Activated CD8-positive, alpha-beta T cell treated with anti-CD3 and anti-CD28 coated beads, Interleukin-2, amount 10 ng/mL, durations not matched to agents 7 days and 5 days (primary cell): ENCODE data around the gene GRHL1. TPM values are rescaled to one million over a fixed set of nuclear protein-coding genes. Genes with fewer than 3 reads are reported as not detected.

Source experiments
- ATAC-seq: fragments of 150-1000 bp; cut with Tn5 transposase; one replicate; pipeline ENCODE4 v1.10.0; 2021; ENCODE audit warnings: moderate library complexity
- CTCF ChIA-PET: fragments of 350-600 bp; sonication (Branson Sonifier 250); formaldehyde crosslinking; loops from one replicate; lab custom pipeline; 2021; ENCODE audit warnings: antibody characterized with exemption; lab: Charles Lee
- POLR2A ChIA-PET: fragments of 350-600 bp; sonication (Branson Sonifier 250); formaldehyde crosslinking; loops from one replicate; lab custom pipeline; 2021; ENCODE audit warnings: antibody characterized with exemption; lab: Charles Lee
- DNase-seq: peaks from one replicate; pipeline ENCODE4 v3.0.0-alpha.2; 2020
- H3K27ac Mint-ChIP-seq: one replicate; pipeline ENCODE4 v1.8.0; 2021; ENCODE audit warnings: mild to moderate bottlenecking, mixed read lengths
- H3K27me3 Mint-ChIP-seq: one replicate; pipeline ENCODE4 v1.8.0; 2021; ENCODE audit warnings: low read depth, mixed read lengths
- H3K36me3 Mint-ChIP-seq: one replicate; pipeline ENCODE4 v1.8.0; 2021; ENCODE audit warnings: low read depth, mixed read lengths
- H3K4me1 Mint-ChIP-seq: one replicate; pipeline ENCODE4 v1.8.0; 2021; ENCODE audit warnings: low read depth, mixed read lengths
- H3K4me3 Mint-ChIP-seq: one replicate; pipeline ENCODE4 v1.8.0; 2021; ENCODE audit warnings: mild to moderate bottlenecking, mixed read lengths
- H3K9me3 Mint-ChIP-seq: one replicate; pipeline ENCODE4 v1.8.0; 2022; ENCODE audit warnings: mixed read lengths; ENCODE audit not compliant: insufficient read depth
- total RNA-seq, 2 experiments: library from RNA; stranded (reverse); gene quantifications; one replicate each; pipeline ENCODE4 v1.2.3, GENCODE V29; 2021

GRHL1 gene
- total RNA-seq, 2 experiments from 2014 or later = 0.55 to 0.57 TPM

DNA sequence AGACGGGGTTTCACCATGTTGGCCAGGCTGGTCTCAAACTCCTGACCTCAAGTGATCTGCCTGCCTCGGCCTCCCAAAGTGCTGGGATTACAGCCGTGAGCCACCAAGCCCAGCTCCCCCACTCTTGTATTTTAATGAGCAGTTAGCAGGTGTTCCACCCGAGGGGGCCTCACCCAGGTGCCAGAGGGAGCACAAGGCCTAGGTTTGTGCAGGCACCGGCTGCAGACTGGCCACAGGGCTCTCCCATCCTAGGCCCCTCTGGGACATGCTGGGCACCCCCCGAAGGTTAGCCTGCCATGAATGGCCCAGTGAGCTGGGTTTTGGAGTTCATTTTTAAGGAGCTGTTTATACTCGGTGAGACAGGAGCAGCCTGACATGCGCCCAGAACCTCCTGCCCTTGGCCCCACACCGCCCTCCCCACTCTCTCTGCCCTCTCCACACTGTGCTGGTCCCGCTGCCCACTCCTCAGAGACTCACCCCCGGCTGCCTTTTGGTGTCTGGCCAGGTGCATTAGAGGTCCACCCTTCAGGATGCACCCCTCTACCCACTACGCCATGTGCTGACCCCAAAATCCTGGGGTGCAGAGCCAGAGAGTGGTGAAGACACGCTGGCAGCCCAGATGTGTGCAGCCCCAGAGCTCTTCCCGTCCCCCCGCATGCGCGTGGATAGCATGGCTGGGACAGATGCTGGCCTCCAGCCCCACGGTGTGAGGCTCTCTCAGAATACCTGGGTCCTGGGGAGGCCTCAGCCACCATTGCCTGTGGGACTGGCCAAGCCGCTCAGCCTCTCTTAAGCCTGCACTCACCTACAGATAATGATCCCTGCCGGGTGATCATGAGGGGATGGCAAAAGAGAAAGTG lies 80.6 kb downstream of the GRHL1 start:
- peaks cover 2% of the 10 kb centered on the region for H3K27me3 Mint-ChIP-seq
- ChIA-PET POLR2A (interaction anchor here (1.2 kb wide), 1 partner anchor 12 kb away, joined by 3 read pairs; the partner anchor contains the start of gene KLF11), CTCF (interaction anchor here (1.0 kb wide), 1 partner anchor 48 kb away, joined by 4 read pairs; no protein-coding TSS in a partner anchor)
- no peak overlapping the region for H3K4me3 Mint-ChIP-seq
- peak overlapping the region; percentile 33 for H3K27ac Mint-ChIP-seq
- no peaks in the 10 kb centered on the region for H3K9me3 Mint-ChIP-seq
- ATAC-seq (no peak), DNase-seq (no peak)
- peaks cover 36% of the 10 kb centered on the region for H3K4me1 Mint-ChIP-seq
- H3K36me3 Mint-ChIP-seq = no peaks in the 10 kb centered on the region

DNA sequence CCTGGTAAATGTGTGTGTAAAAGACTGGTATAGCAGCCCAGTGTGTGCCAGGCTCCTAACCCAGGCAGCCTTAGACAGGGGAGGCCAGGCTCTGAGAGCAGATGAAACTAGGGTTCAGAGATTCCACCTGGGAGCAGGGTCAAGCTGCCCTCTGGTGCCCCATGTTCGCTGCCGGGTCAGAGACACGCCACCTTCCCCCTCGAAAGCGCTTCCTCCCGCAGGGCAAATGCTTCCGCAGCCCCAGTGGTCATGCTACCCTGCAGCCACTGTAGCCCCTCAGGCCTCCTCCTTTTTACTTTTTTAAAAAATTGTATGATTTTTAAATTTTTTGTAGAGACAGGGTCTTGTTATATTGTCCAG lies 81.2 kb downstream of the GRHL1 start:
- H3K36me3 Mint-ChIP-seq = no peaks in the 10 kb centered on the region

DNA sequence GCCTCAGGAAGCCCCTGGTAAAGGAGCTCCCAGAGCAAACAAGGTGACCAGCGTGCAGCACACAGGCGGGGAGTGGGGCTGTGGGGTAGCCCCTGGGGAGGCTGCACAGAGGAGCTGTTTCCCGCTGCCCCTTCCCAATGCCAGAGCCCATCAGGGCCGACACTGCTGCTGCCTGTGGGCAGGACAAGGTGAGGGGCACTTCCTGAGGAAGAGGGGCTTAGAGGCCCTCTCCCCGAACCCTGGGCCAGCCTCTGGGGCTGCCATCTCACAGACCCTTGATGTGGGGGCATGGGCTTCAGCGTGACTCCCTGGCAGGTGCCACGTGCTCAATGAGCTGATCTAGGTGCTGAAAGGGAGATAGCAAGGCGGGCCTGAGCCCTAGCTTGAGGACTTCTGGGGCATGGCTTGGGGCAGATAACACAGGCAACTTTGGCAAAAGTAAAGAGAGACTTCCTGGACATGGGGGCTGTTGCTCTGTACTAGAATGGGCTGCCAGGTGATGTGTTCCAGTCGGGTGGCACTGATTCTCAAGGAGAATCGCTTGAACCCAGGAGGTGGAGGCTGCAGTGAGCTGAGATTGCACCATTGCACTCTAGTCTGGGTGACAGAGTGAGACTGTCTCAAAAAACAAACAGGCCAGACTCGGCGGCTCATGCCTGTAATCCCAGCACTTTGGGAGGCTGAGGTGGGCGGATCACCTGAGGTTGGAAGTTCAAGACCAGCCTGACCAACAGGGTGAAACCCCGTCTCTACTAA lies 81.9 kb downstream of the GRHL1 start:
- Mint-ChIP-seq H3K27me3 (peaks cover 4% of the 10 kb centered on the region), H3K4me3 (no peak overlapping the region), H3K27ac (no peak overlapping the region), H3K4me1 (peaks cover 32% of the 10 kb centered on the region), H3K9me3 (no peaks in the 10 kb centered on the region), H3K36me3 (no peaks in the 10 kb centered on the region)
- CTCF ChIA-PET = interaction anchor here (1.3 kb wide), 1 partner anchor 16 kb away, joined by 3 read pairs; no protein-coding TSS in a partner anchor
- POLR2A ChIA-PET = no interaction called here
- ATAC-seq = no peak
- DNase-seq = no peak

More for the DNA sequence above, 81.2 kb downstream of the GRHL1 start:
- Mint-ChIP-seq H3K27ac (peak overlapping the region; percentile 33), H3K4me1 (peaks cover 36% of the 10 kb centered on the region), H3K9me3 (no peaks in the 10 kb centered on the region), H3K4me3 (no peak overlapping the region), H3K27me3 (peaks cover 2% of the 10 kb centered on the region)
- ATAC-seq = no peak
- DNase-seq = no peak
- CTCF ChIA-PET = interaction anchor here (1.3 kb wide), 1 partner anchor 16 kb away, joined by 3 read pairs; no protein-coding TSS in a partner anchor
- POLR2A ChIA-PET = no interaction called here

DNA sequence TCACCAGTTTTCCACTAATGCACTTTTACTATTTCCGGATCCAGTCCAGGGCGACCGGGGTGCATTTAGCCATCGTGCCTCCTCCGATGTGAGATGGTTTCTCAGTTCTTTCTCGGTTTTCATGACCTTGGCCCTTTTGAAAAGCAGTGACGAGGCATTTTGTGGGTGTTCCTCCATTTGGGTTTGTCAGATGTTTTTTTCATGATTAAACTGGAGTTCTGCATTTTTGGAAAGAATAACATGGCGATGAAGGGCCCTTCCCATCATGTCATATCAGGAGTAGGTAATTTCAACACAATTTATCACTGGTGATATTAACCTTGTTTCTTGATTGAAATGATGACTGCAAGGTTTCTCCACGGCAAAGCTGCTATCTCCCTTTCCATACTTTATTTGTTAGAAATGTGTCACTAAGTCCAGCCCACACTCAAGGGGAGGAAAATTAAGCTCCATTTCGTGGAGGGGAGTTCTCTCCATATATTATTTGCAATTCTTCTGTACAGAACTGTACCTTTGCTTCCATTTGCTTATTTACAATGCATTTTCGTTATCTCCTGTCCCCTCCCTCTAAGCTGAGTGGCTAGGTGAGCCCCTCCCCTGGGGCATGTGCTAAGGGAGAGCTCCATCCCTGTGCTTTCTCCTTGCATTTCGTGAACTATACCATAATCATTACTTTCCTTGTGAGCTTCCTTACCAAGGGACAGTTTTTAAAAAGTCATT lies 83.0 kb downstream of the GRHL1 start:
- CTCF ChIA-PET = interaction anchor here (0.9 to 2.1 kb wide), 2 partner anchors 14 to 50 kb away, joined by 3 to 8 read pairs; no protein-coding TSS in a partner anchor

DNA sequence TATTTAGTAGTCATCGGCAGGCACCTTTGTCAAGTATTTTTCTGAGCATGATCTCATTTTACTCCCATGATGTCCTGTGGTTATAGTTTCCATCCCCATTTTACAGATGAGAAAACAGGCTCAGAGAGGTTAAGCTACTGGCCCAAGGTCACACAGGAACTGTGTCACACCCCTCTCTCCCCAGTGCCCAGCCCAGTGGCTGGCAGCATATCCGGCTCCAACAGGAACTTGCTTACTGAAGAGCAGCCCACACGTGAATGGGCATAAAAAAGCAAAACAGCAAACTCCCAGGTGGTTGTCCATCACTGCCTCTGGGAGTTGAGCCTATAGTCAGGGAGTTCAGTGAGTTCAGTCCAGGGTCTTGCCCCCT lies 83.5 kb downstream of the GRHL1 start:
- ATAC-seq (no peak), DNase-seq (no peak)
- peaks cover 13% of the 10 kb centered on the region for H3K27me3 Mint-ChIP-seq
- POLR2A ChIA-PET = interaction anchor here (0.5 kb wide), 1 partner anchor 78 kb away, joined by 3 read pairs; no protein-coding TSS in a partner anchor
- H3K36me3 Mint-ChIP-seq = no peaks in the 10 kb centered on the region
- peaks cover 16% of the 10 kb centered on the region for H3K4me1 Mint-ChIP-seq
- H3K9me3 Mint-ChIP-seq = no peaks in the 10 kb centered on the region
- H3K27ac Mint-ChIP-seq = no peak overlapping the region
- no peak overlapping the region for H3K4me3 Mint-ChIP-seq
- CTCF ChIA-PET = interaction anchor here (0.9 to 2.1 kb wide), 2 partner anchors 13 to 51 kb away, joined by 3 to 8 read pairs; no protein-coding TSS in a partner anchor

More for the DNA sequence above, 83.0 kb downstream of the GRHL1 start:
- no peak for DNase-seq
- POLR2A ChIA-PET = interaction anchor here (0.5 kb wide), 1 partner anchor 78 kb away, joined by 3 read pairs; no protein-coding TSS in a partner anchor
- no peak overlapping the region for H3K4me3 Mint-ChIP-seq
- peaks cover 9% of the 10 kb centered on the region for H3K27me3 Mint-ChIP-seq
- no peaks in the 10 kb centered on the region for H3K9me3 Mint-ChIP-seq
- H3K36me3 Mint-ChIP-seq = no peaks in the 10 kb centered on the region
- no peak overlapping the region for H3K27ac Mint-ChIP-seq
- H3K4me1 Mint-ChIP-seq = peaks cover 21% of the 10 kb centered on the region
- no peak for ATAC-seq

DNA sequence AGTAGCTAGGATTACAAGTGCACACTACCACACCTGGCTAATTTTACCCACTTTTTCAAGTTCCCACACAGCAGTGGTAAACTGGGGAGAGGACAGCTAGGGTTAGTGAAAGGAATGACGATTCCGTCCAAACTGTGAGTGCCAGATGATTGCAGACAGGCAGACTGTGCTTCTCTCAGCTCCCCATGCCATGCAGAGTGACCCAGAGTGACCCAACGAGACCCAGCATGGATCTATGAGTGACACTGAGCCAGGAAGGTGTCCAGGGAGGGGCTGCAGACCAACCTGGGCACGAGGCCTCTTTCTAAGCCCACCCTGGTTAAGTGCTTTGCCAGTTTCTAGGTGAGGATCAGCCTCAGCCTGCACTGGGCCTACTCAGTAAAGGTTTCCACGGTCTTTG lies 84.1 kb downstream of the GRHL1 start:
- Mint-ChIP-seq H3K27me3 (peaks cover 16% of the 10 kb centered on the region), H3K9me3 (no peaks in the 10 kb centered on the region), H3K27ac (no peak overlapping the region), H3K4me3 (no peak overlapping the region), H3K4me1 (peaks cover 10% of the 10 kb centered on the region), H3K36me3 (no peaks in the 10 kb centered on the region)
- ChIA-PET CTCF (interaction anchor here (1.1 to 2.1 kb wide), 3 partner anchors 11 to 222 kb away, joined by 3 to 8 read pairs (median 3); no protein-coding TSS in a partner anchor), POLR2A (no interaction called here)
- no peak for ATAC-seq
- DNase-seq = no peak

DNA sequence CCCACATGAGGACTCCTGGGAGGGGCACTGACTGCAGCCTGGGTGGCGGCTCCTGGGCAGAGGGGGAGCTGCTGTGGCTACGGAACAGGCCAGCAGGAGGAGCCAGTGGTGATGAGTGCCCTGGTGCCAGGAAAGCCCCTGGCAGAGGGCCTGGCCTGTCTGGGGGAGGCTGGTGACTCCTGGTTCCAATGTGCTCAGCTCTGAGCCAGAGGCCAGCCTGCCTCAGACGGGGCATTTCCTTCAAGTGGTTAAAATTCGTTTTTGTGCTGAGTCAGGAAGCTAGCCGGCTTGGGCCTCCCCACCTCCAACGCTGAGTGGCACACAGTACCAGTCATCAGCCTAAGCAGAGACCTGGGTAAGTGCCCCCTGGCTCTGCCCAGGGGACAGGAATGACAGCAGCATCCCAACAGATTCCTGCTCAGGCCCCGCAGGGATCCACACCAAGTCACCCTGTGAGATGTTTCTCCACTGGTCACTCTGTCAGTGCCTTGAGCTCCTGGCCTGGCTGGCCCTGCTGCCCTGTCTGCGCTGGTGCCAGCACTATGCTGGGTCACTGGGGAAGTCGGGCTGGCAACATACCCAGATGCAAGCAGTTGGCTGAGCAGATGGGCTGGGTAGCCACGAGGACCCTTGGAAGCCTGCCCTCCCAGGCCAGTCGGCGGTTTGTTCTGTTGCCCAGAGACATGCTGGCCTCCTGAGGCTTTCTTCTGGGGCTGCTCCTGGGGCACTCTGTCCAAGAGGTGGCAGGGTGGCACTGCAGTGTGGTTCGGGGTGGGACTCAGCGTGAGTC lies 84.8 kb downstream of the GRHL1 start:
- no peaks in the 10 kb centered on the region for H3K9me3 Mint-ChIP-seq
- DNase-seq = no peak

DNA sequence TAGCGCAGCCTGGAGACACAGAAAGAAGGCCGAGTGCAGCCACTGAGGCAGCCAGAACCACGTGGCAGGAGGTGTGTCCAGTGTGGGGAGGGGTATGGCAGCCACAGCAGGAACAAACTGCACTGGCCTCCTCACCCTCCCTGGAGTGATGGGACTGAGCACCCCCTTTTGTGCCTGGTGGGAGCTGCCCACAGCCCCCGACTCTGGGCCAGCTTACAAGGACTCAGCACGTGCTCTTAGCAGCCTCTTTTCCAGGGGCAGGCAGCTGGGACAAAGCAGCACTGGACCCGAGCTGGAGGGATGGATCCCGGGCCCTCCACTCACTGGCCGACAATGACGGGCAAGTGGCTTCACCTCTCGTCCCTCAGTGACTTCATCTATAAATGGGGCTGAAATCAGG lies 86.6 kb downstream of the GRHL1 start:
- H3K9me3 Mint-ChIP-seq = no peaks in the 10 kb centered on the region
- DNase-seq (no peak), ATAC-seq (no peak)
- peaks cover 31% of the 10 kb centered on the region for H3K27me3 Mint-ChIP-seq
- H3K27ac Mint-ChIP-seq = no peak overlapping the region
- no peak overlapping the region for H3K4me3 Mint-ChIP-seq
- H3K4me1 Mint-ChIP-seq = peaks cover 16% of the 10 kb centered on the region
- POLR2A ChIA-PET = interaction anchor here (0.5 kb wide), 1 partner anchor 1363 kb away, joined by 3 read pairs; no protein-coding TSS in a partner anchor
- CTCF ChIA-PET = interaction anchor here (0.7 to 1.4 kb wide), 5 partner anchors 11 to 503 kb away, joined by 3 to 4 read pairs (median 3); no protein-coding TSS in a partner anchor
- H3K36me3 Mint-ChIP-seq = no peaks in the 10 kb centered on the region

More for the DNA sequence above, 84.8 kb downstream of the GRHL1 start:
- Mint-ChIP-seq H3K27ac (no peak overlapping the region), H3K36me3 (no peaks in the 10 kb centered on the region), H3K27me3 (peaks cover 20% of the 10 kb centered on the region), H3K4me3 (no peak overlapping the region), H3K4me1 (peaks cover 8% of the 10 kb centered on the region)
- POLR2A ChIA-PET = no interaction called here
- CTCF ChIA-PET = interaction anchor here (1.1 to 2.1 kb wide), 3 partner anchors 10 to 223 kb away, joined by 3 to 8 read pairs (median 3); no protein-coding TSS in a partner anchor
- peak; percentile 54 for ATAC-seq

DNA sequence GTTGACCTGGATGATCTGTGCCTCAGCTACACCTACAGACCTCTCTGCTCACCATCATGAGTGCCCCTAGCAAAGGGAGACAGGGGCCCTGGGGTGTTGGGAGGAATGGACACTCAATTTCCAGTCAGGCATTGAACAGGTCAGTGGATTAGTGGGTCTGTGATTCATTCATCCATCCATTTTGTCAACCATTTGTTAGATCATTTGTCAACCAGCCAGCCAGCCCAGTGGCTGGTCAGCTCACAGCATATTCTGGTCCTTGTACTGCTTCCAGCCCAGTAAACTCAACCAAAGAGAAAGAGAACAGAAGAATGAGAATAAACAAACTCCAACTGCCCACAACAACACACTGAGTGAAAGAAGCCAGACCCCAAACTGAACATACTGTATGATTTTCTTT lies 87.2 kb downstream of the GRHL1 start:
- Mint-ChIP-seq H3K36me3 (no peaks in the 10 kb centered on the region), H3K27ac (no peak overlapping the region), H3K27me3 (peaks cover 31% of the 10 kb centered on the region), H3K4me3 (no peak overlapping the region), H3K4me1 (peaks cover 16% of the 10 kb centered on the region), H3K9me3 (no peaks in the 10 kb centered on the region)
- CTCF ChIA-PET = interaction anchor here (0.7 to 1.4 kb wide), 5 partner anchors 10 to 503 kb away, joined by 3 to 4 read pairs (median 3); no protein-coding TSS in a partner anchor
- POLR2A ChIA-PET = interaction anchor here (0.5 kb wide), 1 partner anchor 1362 kb away, joined by 3 read pairs; no protein-coding TSS in a partner anchor
- ATAC-seq (no peak), DNase-seq (no peak)

DNA sequence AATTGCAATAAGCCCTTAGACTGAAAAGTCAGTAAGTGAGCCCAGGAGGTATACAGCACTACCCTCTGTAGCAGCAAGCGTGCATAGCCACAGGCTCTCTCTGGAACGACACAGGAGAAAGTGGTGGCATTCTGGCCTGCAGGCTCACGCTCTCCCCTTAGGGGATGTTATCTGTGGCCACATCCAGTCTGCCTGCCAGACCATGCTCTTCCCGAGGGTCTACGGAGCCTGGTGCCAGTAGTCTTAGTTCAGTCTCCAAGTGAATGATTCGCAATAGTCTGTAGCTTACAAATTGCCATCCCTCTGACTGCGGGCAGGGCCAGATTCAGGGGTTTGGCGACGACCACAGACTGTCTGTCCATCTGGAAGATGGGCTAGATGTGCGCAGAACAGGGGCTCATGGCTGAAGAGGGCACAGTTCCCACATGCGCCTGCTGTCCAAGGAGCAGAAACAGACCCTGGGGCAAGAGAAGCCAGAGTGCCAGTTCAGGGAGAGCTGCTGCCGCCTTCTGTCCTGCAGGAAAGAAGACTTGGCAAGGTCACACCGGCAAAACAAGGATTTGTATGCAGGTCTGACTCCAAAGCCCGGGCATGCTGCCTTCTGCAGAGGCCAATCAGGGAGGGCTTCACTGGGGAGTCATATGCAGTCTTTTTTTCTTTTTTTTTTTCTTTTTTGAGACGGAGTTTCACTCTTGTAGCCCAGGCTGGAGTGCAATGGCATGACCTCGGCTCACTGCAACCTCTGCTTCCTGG lies 88.3 kb downstream of the GRHL1 start:
- ChIA-PET CTCF (interaction anchor here (1.0 kb wide), 1 partner anchor 196 kb away, joined by 3 read pairs; the partner anchor contains the start of gene TAF1B), POLR2A (interaction anchor here (0.6 kb wide), 1 partner anchor 56 kb away, joined by 3 read pairs; no protein-coding TSS in a partner anchor)
- ATAC-seq = no peak
- Mint-ChIP-seq H3K27me3 (peaks cover 30% of the 10 kb centered on the region), H3K36me3 (no peaks in the 10 kb centered on the region), H3K9me3 (no peaks in the 10 kb centered on the region), H3K4me1 (peaks cover 20% of the 10 kb centered on the region), H3K4me3 (no peak overlapping the region), H3K27ac (no peak overlapping the region)
- no peak for DNase-seq
